ENCODE results near the gene TIAM2. TPM values are rescaled to one million over a fixed set of nuclear protein-coding genes. Genes with fewer than 3 reads are reported as not detected.

Gene TIAM2
- total and polyA plus RNA-seq, 9 of the 15 experiments (the other 6 are each of a cell fraction or from before 2014, with no cell fraction given): 0.73 to 6.5 (median 4.3) TPM

DNA sequence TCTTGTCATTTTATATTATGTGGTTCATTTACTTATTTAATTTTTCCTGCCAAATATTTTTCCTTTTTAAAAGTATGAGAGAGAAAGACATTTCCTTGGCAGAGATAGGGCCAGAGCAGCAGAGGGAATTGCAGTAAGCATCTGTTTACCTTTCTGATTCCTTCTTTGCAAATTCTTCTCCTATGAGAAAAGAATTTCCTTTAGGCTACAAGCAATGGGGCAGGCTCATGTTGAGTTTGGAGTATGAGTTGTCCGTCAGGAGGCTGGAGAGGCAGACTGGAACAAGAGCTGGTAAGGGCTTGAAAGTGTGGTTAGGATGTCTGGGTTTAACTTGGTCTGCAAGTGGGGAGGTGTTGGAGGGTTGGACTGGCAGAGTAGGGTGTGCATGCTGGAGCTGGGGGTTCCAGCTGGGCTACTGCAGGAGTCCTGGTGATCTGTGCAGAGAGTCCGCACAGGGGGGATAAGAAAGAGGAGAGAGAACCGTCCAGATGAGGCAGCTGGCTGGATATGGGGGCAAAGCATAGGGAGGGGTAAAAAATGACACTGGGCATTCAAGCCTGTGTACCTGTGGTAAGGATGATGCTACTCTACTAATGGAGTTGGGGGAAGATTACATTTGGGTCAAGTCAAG is 19.7 kb downstream of the TIAM2 start:
- intact Hi-C loops (cut with micrococcal nuclease): no loop called here
- Histone ChIP-seq H3K36me3 (ENCODE audit: control insufficient read depth, insufficient read depth, low read length) (no peaks in the 10 kb centered on the region), H4K20me1 (replicated peaks; ENCODE audit: control insufficient read depth, insufficient read depth, low read length) (no peaks in the 10 kb centered on the region), H2AFZ (ENCODE audit: low read depth, low read length) (no peak overlapping the region), H3K79me2 (ENCODE audit: control insufficient read depth, insufficient read depth, low read length) (no peaks in the 10 kb centered on the region), H3K9me1 (ENCODE audit: control insufficient read depth, insufficient read depth, low read length) (no peaks in the 10 kb centered on the region), H3K27ac (ENCODE audit: extremely low read depth, low read depth, low read length) (no peak overlapping the region), H3K9me3 (replicated peaks; ENCODE audit: control insufficient read depth, insufficient read depth, low read depth, low read length) (no peaks in the 10 kb centered on the region), H3K4me2 (ENCODE audit: insufficient read depth, low read length) (no peak overlapping the region), H3K27me3 (ENCODE audit: control insufficient read depth in 2 of 2, insufficient read depth in 2 of 2, low read length in 2 of 2) (peaks cover 21 to 37% of the 10 kb centered on the region in 2 experiments; a peak in 4 of 5 replicates), H3K4me1 (replicated peaks in 1 of 2; ENCODE audit: control insufficient read depth in 2 of 2, insufficient read depth in 2 of 2, low read length in 2 of 2) (no peaks in the 10 kb centered on the region), H3K9ac (ENCODE audit: insufficient read depth in 1 of 2, low read depth in 2 of 2, low read length in 2 of 2) (no peak overlapping the region), H3K4me3 (no peak overlapping the region)
- TF ChIP-seq FOXJ2 (tag; IDR thresholded peaks at IDR 0.05) (no peak), JUND (IDR thresholded peaks at IDR 0.05; ENCODE audit: borderline replicate concordance, low read depth, low read length) (no peak), JUND (tag; IDR thresholded peaks at IDR 0.05; ENCODE audit: borderline replicate concordance, low read depth, low read length) (no peak), MEF2A (IDR thresholded peaks at IDR 0.05; ENCODE audit: control insufficient read depth, low read depth, low read length) (no peak), HDAC8 (tag; IDR thresholded peaks at IDR 0.05) (no peak), CBX3 (IDR thresholded peaks at IDR 0.05; ENCODE audit: borderline replicate concordance in 1 of 2, low read length in 2 of 2) (no peak), NCOA2 (IDR thresholded peaks at IDR 0.05; ENCODE audit: partially characterized antibody in 2 of 2) (no peak), MCM5 (IDR thresholded peaks at IDR 0.05; ENCODE audit: low read depth) (no peak)
- TF ChIP-seq, protein P1, sequence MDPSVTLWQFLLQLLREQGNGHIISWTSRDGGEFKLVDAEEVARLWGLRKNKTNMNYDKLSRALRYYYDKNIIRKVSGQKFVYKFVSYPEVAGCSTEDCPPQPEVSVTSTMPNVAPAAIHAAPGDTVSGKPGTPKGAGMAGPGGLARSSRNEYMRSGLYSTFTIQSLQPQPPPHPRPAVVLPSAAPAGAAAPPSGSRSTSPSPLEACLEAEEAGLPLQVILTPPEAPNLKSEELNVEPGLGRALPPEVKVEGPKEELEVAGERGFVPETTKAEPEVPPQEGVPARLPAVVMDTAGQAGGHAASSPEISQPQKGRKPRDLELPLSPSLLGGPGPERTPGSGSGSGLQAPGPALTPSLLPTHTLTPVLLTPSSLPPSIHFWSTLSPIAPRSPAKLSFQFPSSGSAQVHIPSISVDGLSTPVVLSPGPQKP (CRISPR knock-in tag; IDR thresholded peaks at IDR 0.05): no peak
- ATAC-seq (no peak), FAIRE-seq (no peak), DNase-seq (ENCODE audit: extremely low read depth in 1 of 4, low spot score in 3 of 4) (no peak)
- CTCF ChIA-PET (ENCODE audit: low intra/inter-chr PET ratio): no interaction called here
- in situ Hi-C loops (cut with MboI): no loop called here
- POLR2A ChIA-PET: interaction anchor here (0.6 kb wide), 1 partner anchor 12 kb away, joined by 3 read pairs; no protein-coding TSS in a partner anchor
- 2% methylated on average over 3 of the region's 3 CpGs for WGBS (ENCODE audit: insufficient coverage, low coverage, missing lambda C conversion rate)
- BruUV-seq (replicated peaks): no TSS peak

Data from K562 (cell line).